CD14-positive monocyte (primary cell): ENCODE results near the gene FOXRED2. TPM values are rescaled to one million over a fixed set of nuclear protein-coding genes. Genes with fewer than 3 reads are reported as not detected.

Source experiments
- DNase-seq, 3 donors: peaks; one replicate each; pipeline ENCODE4 v3.0.0-alpha.2; 2011 to 2022
- H2AFZ ChIP-seq: 2 replicates; pipeline ENCODE4 v1.6.0; 2012; ENCODE audit warnings: mild to moderate bottlenecking, low read depth, low read length, inconsistent platforms; ENCODE audit not compliant: insufficient read depth, poor library complexity, severe bottlenecking
- H3K27ac ChIP-seq, 2 donors: 1 replicate in 1 of 2; 2 replicates in 1 of 2; pipeline ENCODE4 v1.5.1; 2012 to 2013; ENCODE audit warnings: low read length in 2 of 2, control low read depth in 1 of 2, inconsistent platforms in 1 of 2, low read depth in 1 of 2, mild to moderate bottlenecking in 1 of 2
- H3K27me3 ChIP-seq, 2 donors: one replicate each; pipeline versions ENCODE4 v1.6.0 to v1.6.1; 2011 to 2013; ENCODE audit warnings: low read length in 2 of 2; ENCODE audit not compliant: control insufficient read depth in 2 of 2, insufficient read depth in 2 of 2
- H3K36me3 ChIP-seq, 2 donors: replicated peaks in 1 of 2; 1 replicate in 1 of 2; 2 replicates in 1 of 2; pipeline versions ENCODE4 v1.5.1 to v1.6.1; 2012 to 2013; ENCODE audit warnings: low read length in 2 of 2, control low read depth in 1 of 2, inconsistent platforms in 1 of 2, mild to moderate bottlenecking in 1 of 2; ENCODE audit not compliant: insufficient read depth in 2 of 2, control insufficient read depth in 1 of 2
- H3K4me1 ChIP-seq, 2 donors: 1 replicate in 1 of 2; 2 replicates in 1 of 2; pipeline versions ENCODE4 v1.5.1 to v1.6.1; 2012 to 2013; ENCODE audit warnings: low read length in 2 of 2, control low read depth in 1 of 2, inconsistent platforms in 1 of 2, mild to moderate bottlenecking in 1 of 2, moderate library complexity in 1 of 2; ENCODE audit not compliant: insufficient read depth in 2 of 2, control insufficient read depth in 1 of 2
- H3K4me2 ChIP-seq: replicated peaks from 2 replicates; pipeline ENCODE3; 2012; ENCODE audit warnings: low read length, moderate library complexity, mild to moderate bottlenecking; ENCODE audit not compliant: poor library complexity, severe bottlenecking; ENCODE audit errors: extremely low read depth
- H3K4me3 ChIP-seq, 3 experiments: fragments of 200-600 bp in 1 of 3; sonication (generic) in 1 of 3; replicated peaks in 1 of 3; 1 replicate in 2 of 3; 2 replicates in 1 of 3; pipeline ENCODE4 v1.5.1; 2011 to 2013; ENCODE audit warnings: low read length in 3 of 3, mild to moderate bottlenecking in 3 of 3, control low read depth in 2 of 3, low read depth in 2 of 3, inconsistent platforms in 1 of 3, moderate library complexity in 1 of 3
- H3K79me2 ChIP-seq: 2 replicates; pipeline ENCODE4 v1.6.0; 2012; ENCODE audit warnings: mild to moderate bottlenecking, control low read depth, inconsistent platforms, low read length, moderate library complexity; ENCODE audit not compliant: insufficient read depth
- H3K9ac ChIP-seq: 2 replicates; pipeline ENCODE4 v1.6.0; 2017; ENCODE audit warnings: low read length, mild to moderate bottlenecking; ENCODE audit not compliant: insufficient read depth, poor library complexity, severe bottlenecking
- H3K9me3 ChIP-seq, 2 donors: replicated peaks in 1 of 2; 1 replicate in 1 of 2; 2 replicates in 1 of 2; pipeline versions ENCODE4 v1.5.1 to v1.6.1; 2012 to 2013; ENCODE audit warnings: low read length in 2 of 2, control low read depth in 1 of 2; ENCODE audit not compliant: control insufficient read depth in 1 of 2, insufficient read depth in 1 of 2
- H4K20me1 ChIP-seq: 2 replicates; pipeline ENCODE4 v1.6.0; 2012; ENCODE audit warnings: mild to moderate bottlenecking, low read length, control low read depth, moderate library complexity; ENCODE audit not compliant: insufficient read depth
- H3K27ac Mint-ChIP-seq, 7 donors: one replicate each; pipeline ENCODE4 v1.8.0; 2020; ENCODE audit warnings: mild to moderate bottlenecking in 7 of 7, mixed read lengths in 7 of 7, moderate library complexity in 6 of 7, inconsistent platforms in 2 of 7
- H3K27me3 Mint-ChIP-seq, 3 donors: one replicate each; pipeline ENCODE4 v1.8.0; 2021 to 2022; ENCODE audit warnings: low read depth in 3 of 3, mild to moderate bottlenecking in 3 of 3, mixed read lengths in 3 of 3, moderate library complexity in 3 of 3, inconsistent platforms in 1 of 3
- H3K36me3 Mint-ChIP-seq, 2 donors: one replicate each; pipeline ENCODE4 v1.8.0; 2020; ENCODE audit warnings: mixed read lengths in 2 of 2, inconsistent platforms in 1 of 2, mild to moderate bottlenecking in 1 of 2
- H3K4me1 Mint-ChIP-seq: one replicate; pipeline ENCODE4 v1.8.0; 2020; ENCODE audit warnings: mild to moderate bottlenecking, mixed read lengths
- H3K4me3 Mint-ChIP-seq, 2 donors: one replicate each; pipeline ENCODE4 v1.8.0; 2020; ENCODE audit warnings: mild to moderate bottlenecking in 2 of 2, mixed read lengths in 2 of 2, moderate library complexity in 1 of 2
- H3K9me3 Mint-ChIP-seq, 7 donors: one replicate each; pipeline ENCODE4 v1.8.0; 2020 to 2022; ENCODE audit warnings: mixed read lengths in 7 of 7, mild to moderate bottlenecking in 6 of 7, moderate library complexity in 6 of 7, inconsistent platforms in 2 of 7
- CTCF ChIP-seq: fragments of 200-600 bp; IDR thresholded peaks from one replicate; pipeline ENCODE4 v1.8.0; 2022; ENCODE audit warnings: antibody characterized with exemption, mild to moderate bottlenecking
- whole genome bisulfite sequencing: methylation state at CpG from one replicate; pipeline ENCODE4 v1.1.5; 2013; ENCODE audit warnings: missing lambda C conversion rate; ENCODE audit not compliant: insufficient coverage; 5-methylcytosine and 5-hydroxymethylcytosine counted together
- intact Hi-C, 2 donors: fragments of 100-400 bp; cut with micrococcal nuclease; formaldehyde crosslinking; loops; one replicate each; pipeline versions ENCODE4 v1.15.0 to v1.15.1; 2023
- polyA plus RNA-seq, 3 donors: library from polyadenylated mRNA; depleted of rRNA in 1 of 3; unstranded in 2 of 3; stranded (reverse) in 1 of 3; fragments of 300-500 nt in 2 of 3; fragments of >200 nt in 1 of 3; fragmentation: Illumina TruSeq in 2 of 3; gene quantifications; 1 replicate in 2 of 3; 2 replicates in 1 of 3; pipeline ENCODE4 v1.2.3, GENCODE V29; 2012 to 2021

Gene FOXRED2
- polyA plus RNA-seq, 3 donors, result 1.5 to 2.0 (median 1.9) TPM

GRCh38 chr22:36478966-36479365 lies 27.9 kb downstream of the FOXRED2 start:
- Mint-ChIP-seq H3K27me3 (peaks cover 0 to under 1% (median 0%) of the 10 kb centered on the region in 3 donors), H3K9me3 (no peaks in the 10 kb centered on the region), H3K4me3 (no peak overlapping the region), H3K36me3 (peaks cover 54 to 64% of the 10 kb centered on the region in 2 donors), H3K4me1 (peaks cover 16% of the 10 kb centered on the region), H3K27ac (no peak overlapping the region)
- Histone ChIP-seq H3K79me2 (peaks cover 50% of the 10 kb centered on the region), H3K4me2 (no peak overlapping the region), H3K9ac (no peak overlapping the region), H2AFZ (no peak overlapping the region), H3K27ac (no peak overlapping the region), H3K27me3 (no peaks in the 10 kb centered on the region), H3K36me3 (peaks cover 46 to 64% of the 10 kb centered on the region in 2 donors), H3K9me3 (no peaks in the 10 kb centered on the region), H3K4me3 (no peak overlapping the region), H3K4me1 (peaks cover 18 to 23% of the 10 kb centered on the region in 2 donors), H4K20me1 (peaks cover 12% of the 10 kb centered on the region)
- intact Hi-C loops, result loop anchor here in 1 of 2 donors (10.0 kb wide), 1 partner anchor 94 kb away; the partner anchor contains the start of gene MYH9
- TF ChIP-seq CTCF, result no peak
- no peak for DNase-seq
- 100% methylated on average over 1 of the region's 4 CpGs for WGBS

DNA sequence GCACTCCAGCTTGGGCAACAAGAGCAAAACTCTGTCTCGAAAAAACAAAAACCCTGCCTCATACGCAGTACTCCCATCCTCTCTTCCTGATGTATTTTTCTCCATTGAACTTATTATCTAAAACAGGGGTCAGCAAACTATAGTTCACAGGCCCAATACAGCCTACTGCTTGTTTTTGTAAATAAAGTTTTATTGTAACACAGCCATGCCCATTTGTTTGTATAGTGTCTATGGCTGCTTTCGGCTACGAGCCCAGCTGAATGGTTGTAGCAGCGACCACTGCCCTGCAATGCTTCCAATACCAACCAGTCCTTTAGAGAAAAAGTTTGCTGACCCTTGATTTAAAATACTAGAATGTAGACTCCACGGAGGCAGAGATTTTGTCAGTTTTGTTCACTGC lies 31.5 kb downstream of the FOXRED2 start:
- no peak overlapping the region for H3K27ac Mint-ChIP-seq

More for the DNA sequence above, 31.5 kb downstream of the FOXRED2 start:
- no peaks in the 10 kb centered on the region for H3K9me3 ChIP-seq
- H3K9ac ChIP-seq, result no peak overlapping the region
- Mint-ChIP-seq H3K36me3 (peaks cover 79 to 98% of the 10 kb centered on the region in 2 donors), H3K4me1 (peaks cover 18% of the 10 kb centered on the region), H3K4me3 (no peak overlapping the region), H3K9me3 (no peaks in the 10 kb centered on the region), H3K27me3 (peaks cover 0 to 2% (median 0%) of the 10 kb centered on the region in 3 donors)
- H3K4me1 ChIP-seq, result peaks cover 15 to 18% of the 10 kb centered on the region in 2 donors
- H2AFZ ChIP-seq, result no peak overlapping the region
- no peak overlapping the region for H3K27ac ChIP-seq
- H3K36me3 ChIP-seq, result peaks cover 70 to 96% of the 10 kb centered on the region in 2 donors
- H3K79me2 ChIP-seq, result peaks cover 53% of the 10 kb centered on the region
- H3K4me3 ChIP-seq, result no peak overlapping the region
- peaks cover 37% of the 10 kb centered on the region for H4K20me1 ChIP-seq
- H3K27me3 ChIP-seq, result no peaks in the 10 kb centered on the region
- no peak for DNase-seq
- WGBS, result 96% methylated on average over 4 of the region's 6 CpGs
- intact Hi-C loops, result loop anchor here in 1 of 2 donors (10.0 kb wide), 1 partner anchor 91 kb away; the partner anchor contains the start of gene MYH9
- no peak overlapping the region for H3K4me2 ChIP-seq
- no peak for TF ChIP-seq CTCF
